ENCODE measurements around the gene HCLS1. TPM values are rescaled to one million over a fixed set of nuclear protein-coding genes. Genes with fewer than 3 reads are reported as not detected.

The HCLS1 gene
- total RNA-seq, 2 experiments from 2014 or later = 249 to 251 TPM

DNA sequence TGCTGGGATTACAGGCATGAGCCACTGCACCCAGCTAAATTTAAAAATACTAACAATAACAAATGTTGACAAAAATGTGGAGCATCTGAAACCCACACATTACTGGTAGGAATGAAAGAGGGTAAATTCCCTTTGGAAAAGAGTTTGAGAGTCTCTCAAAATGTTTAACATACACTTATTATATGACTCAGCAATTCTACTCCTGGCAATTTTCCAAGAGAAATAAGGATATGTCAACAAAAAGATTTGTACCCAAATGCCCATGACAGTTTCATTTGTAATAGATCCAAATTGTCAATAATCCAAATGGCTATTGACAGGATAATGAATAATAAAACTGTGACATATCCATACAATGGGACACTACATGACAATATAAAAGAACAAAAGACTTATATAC lies 9.0 kb downstream of the HCLS1 start:
- no peak for DNase-seq
- Mint-ChIP-seq H3K27ac (no peak overlapping the region), H3K4me3 (no peak overlapping the region), H3K9me3 (no peaks in the 10 kb centered on the region), H3K27me3 (no peaks in the 10 kb centered on the region), H3K36me3 (peaks cover 51% of the 10 kb centered on the region), H3K4me1 (ENCODE audit: low read depth) (peaks cover 47% of the 10 kb centered on the region)
- ChIA-PET CTCF (no interaction called here), POLR2A (no interaction called here)
- intact Hi-C loops (cut with micrococcal nuclease) = no loop called here

GRCh38 chr3:121649645-121650044 lies 11.1 kb downstream of the HCLS1 start:
- Mint-ChIP-seq H3K4me3 (no peak overlapping the region), H3K27me3 (no peaks in the 10 kb centered on the region), H3K27ac (no peak overlapping the region), H3K36me3 (peaks cover 49% of the 10 kb centered on the region), H3K4me1 (ENCODE audit: low read depth) (peaks cover 35% of the 10 kb centered on the region), H3K9me3 (no peaks in the 10 kb centered on the region)
- intact Hi-C loops (cut with micrococcal nuclease) = no loop called here
- CTCF ChIA-PET = no interaction called here
- POLR2A ChIA-PET = no interaction called here
- no peak for DNase-seq

DNA sequence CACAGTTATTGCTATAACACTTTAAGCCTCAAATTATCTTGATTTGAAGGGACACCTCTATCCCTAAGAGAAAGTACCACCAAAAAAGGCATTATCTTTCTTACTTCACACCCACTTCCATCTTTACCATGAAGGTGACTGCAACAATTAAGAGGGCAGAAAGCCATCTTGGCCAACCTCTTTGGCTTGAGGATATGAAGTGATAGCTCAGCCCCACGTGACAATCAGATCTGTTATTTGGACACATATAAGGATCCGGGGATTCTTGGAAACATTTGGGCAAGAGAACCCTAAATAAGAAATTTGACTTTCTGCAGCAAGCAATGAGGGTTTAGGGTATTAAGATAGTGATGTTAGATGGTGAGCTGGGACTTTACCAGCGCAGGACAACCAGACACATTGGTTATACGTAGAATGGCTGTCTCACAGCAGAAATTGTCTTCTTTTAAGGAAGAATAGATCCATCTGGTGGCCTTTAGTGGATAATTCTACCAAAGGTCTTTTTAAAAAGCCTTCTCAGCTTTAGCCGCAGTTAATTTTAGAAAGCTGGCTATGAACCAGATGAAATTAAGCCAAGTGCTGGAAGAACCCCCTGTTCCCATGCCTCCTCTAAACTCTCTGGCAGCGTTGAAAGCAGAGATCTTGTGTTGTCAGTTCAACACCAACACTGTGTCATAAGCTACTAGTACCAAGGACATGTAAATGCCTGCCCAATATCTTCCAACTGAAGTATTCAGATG lies 12.3 kb downstream of the HCLS1 start:
- no peak overlapping the region for H3K4me3 Mint-ChIP-seq
- no peak overlapping the region for H3K27ac Mint-ChIP-seq
- H3K4me1 Mint-ChIP-seq (ENCODE audit: low read depth) = peaks cover 24% of the 10 kb centered on the region
- no peaks in the 10 kb centered on the region for H3K27me3 Mint-ChIP-seq
- no peak for DNase-seq
- no peaks in the 10 kb centered on the region for H3K9me3 Mint-ChIP-seq
- CTCF ChIA-PET = interaction anchor here (1.2 kb wide), 1 partner anchor 103 kb away, joined by 3 read pairs; the partner anchor contains the start of gene POLQ
- POLR2A ChIA-PET = no interaction called here
- peaks cover 56% of the 10 kb centered on the region for H3K36me3 Mint-ChIP-seq
- intact Hi-C loops (cut with micrococcal nuclease) = no loop called here

DNA sequence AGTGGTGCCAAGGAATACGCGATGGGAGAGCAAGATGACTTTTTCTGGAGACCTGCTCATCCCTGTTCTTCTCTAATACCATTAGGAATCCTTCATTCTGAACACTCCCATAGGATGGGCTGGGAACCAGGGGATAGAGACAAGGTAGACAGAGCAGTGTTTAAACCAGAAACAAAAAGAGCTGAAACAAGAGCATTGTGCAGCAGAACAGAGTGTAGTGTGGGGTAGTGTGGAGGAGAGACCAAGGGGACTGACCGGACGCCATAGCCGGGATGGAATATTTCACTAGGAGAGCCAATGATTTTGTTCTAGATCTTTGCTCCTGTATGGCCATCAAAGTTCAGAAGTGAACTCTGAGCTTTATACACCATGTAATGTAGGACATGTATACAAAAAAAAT lies 15.6 kb downstream of the HCLS1 start:
- Mint-ChIP-seq H3K4me1 (ENCODE audit: low read depth) (peaks cover 18% of the 10 kb centered on the region), H3K27ac (no peak overlapping the region), H3K9me3 (no peaks in the 10 kb centered on the region), H3K27me3 (no peaks in the 10 kb centered on the region), H3K36me3 (peaks cover 56% of the 10 kb centered on the region), H3K4me3 (no peak overlapping the region)
- POLR2A ChIA-PET = no interaction called here
- CTCF ChIA-PET = no interaction called here
- no peak for DNase-seq
- intact Hi-C loops (cut with micrococcal nuclease) = no loop called here

- no peak for DNase-seq
- Mint-ChIP-seq H3K4me3 (no peak overlapping the region), H3K4me1 (ENCODE audit: low read depth) (peaks cover 15% of the 10 kb centered on the region), H3K9me3 (no peaks in the 10 kb centered on the region), H3K36me3 (peaks cover 59% of the 10 kb centered on the region), H3K27me3 (no peaks in the 10 kb centered on the region), H3K27ac (peak overlapping the region; percentile 23)
- intact Hi-C loops (cut with micrococcal nuclease) = no loop called here
- ChIA-PET POLR2A (no interaction called here), CTCF (no interaction called here)
Measured at GRCh38 chr3:121642601-121643314, 17.9 kb downstream of the HCLS1 start.

- H3K9me3 Mint-ChIP-seq = no peaks in the 10 kb centered on the region
- intact Hi-C loops (cut with micrococcal nuclease) = no loop called here
- H3K27ac Mint-ChIP-seq = peak overlapping the region; percentile 20
- POLR2A ChIA-PET = interaction anchor here (0.6 kb wide), 1 partner anchor 40 kb away, joined by 3 read pairs; no protein-coding TSS in a partner anchor
- H3K4me3 Mint-ChIP-seq = no peak overlapping the region
- DNase-seq = no peak
- H3K36me3 Mint-ChIP-seq = peaks cover 66% of the 10 kb centered on the region
- CTCF ChIA-PET = no interaction called here
- no peaks in the 10 kb centered on the region for H3K27me3 Mint-ChIP-seq
- H3K4me1 Mint-ChIP-seq (ENCODE audit: low read depth) = peaks cover 15% of the 10 kb centered on the region
Measured at GRCh38 chr3:121641127-121641526, 19.6 kb downstream of the HCLS1 start.

DNA sequence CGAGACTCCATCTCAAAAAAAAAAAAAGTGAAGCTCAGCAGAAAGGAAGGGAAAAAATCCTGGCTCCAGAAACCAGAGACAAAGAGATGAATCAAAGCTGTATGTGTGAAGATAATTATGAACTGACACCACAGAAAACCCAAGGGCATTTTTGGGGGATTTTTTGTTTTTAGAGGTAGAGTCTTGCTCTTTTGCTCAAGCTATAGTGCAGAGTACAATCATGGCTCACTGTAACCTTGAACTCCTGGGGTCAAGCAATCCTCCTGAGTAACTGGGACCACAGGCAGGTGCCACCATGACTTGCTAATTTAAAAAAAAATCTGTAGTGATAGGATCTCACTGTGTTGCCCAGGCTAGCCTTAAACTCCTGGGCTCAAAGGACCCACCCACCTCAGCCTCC lies 22.8 kb downstream of the HCLS1 start:
- DNase-seq = no peak
- H3K27me3 Mint-ChIP-seq = no peaks in the 10 kb centered on the region

DNA sequence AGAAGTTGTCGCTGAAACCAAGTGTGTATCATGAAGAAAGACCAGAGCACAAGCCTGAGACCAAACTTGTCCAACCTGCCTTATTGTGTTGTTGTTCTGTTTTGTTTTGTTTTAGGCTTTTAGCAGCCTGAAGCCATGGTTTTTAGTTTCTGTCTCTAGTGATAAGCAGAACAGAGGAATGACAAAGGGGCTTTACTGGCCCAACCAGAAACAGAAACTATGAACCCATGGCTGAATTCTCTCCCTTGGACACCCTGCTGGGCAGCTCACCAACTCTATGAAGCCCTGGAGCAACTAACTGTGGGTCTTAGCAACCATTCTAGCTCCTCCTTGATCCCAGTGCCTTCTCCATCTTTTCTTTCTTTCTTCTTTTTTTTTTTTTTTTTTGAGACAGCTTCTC lies 30.3 kb downstream of the HCLS1 start:
- no peak overlapping the region for H3K27ac Mint-ChIP-seq
- CTCF ChIA-PET = interaction anchor here (0.6 kb wide), 1 partner anchor 999 kb away, joined by 3 read pairs; no protein-coding TSS in a partner anchor
- intact Hi-C loops (cut with micrococcal nuclease) = no loop called here

More for the DNA sequence above, 22.8 kb downstream of the HCLS1 start:
- ChIA-PET POLR2A (interaction anchor here (0.7 to 0.9 kb wide), 2 partner anchors 23 to 1081 kb away, joined by 6 to 8 read pairs; partner anchors contain the start of gene HCLS1), CTCF (no interaction called here)
- Mint-ChIP-seq H3K36me3 (peaks cover 66% of the 10 kb centered on the region), H3K4me1 (ENCODE audit: low read depth) (peaks cover 15% of the 10 kb centered on the region), H3K4me3 (no peak overlapping the region), H3K9me3 (no peaks in the 10 kb centered on the region), H3K27ac (no peak overlapping the region)
- intact Hi-C loops (cut with micrococcal nuclease) = no loop called here

GRCh38 chr3:121629601-121630000 lies 31.1 kb downstream of the HCLS1 start:
- intact Hi-C loops (cut with micrococcal nuclease) = no loop called here
- H3K4me1 Mint-ChIP-seq (ENCODE audit: low read depth) = no peaks in the 10 kb centered on the region
- H3K4me3 Mint-ChIP-seq = no peak overlapping the region
- ChIA-PET POLR2A (no interaction called here), CTCF (interaction anchor here (0.6 kb wide), 1 partner anchor 1000 kb away, joined by 3 read pairs; no protein-coding TSS in a partner anchor)
- peaks cover 41% of the 10 kb centered on the region for H3K36me3 Mint-ChIP-seq
- DNase-seq = no peak
- H3K27me3 Mint-ChIP-seq = no peaks in the 10 kb centered on the region
- H3K27ac Mint-ChIP-seq = no peak overlapping the region
- H3K9me3 Mint-ChIP-seq = no peaks in the 10 kb centered on the region

More for the DNA sequence above, 30.3 kb downstream of the HCLS1 start:
- Mint-ChIP-seq H3K27me3 (no peaks in the 10 kb centered on the region), H3K9me3 (no peaks in the 10 kb centered on the region), H3K36me3 (peaks cover 46% of the 10 kb centered on the region), H3K4me1 (ENCODE audit: low read depth) (no peaks in the 10 kb centered on the region), H3K4me3 (no peak overlapping the region)
- no peak for DNase-seq
- POLR2A ChIA-PET = interaction anchor here (0.7 to 1.1 kb wide), 2 partner anchors 27 to 155 kb away, joined by 3 read pairs; no protein-coding TSS in a partner anchor

DNA sequence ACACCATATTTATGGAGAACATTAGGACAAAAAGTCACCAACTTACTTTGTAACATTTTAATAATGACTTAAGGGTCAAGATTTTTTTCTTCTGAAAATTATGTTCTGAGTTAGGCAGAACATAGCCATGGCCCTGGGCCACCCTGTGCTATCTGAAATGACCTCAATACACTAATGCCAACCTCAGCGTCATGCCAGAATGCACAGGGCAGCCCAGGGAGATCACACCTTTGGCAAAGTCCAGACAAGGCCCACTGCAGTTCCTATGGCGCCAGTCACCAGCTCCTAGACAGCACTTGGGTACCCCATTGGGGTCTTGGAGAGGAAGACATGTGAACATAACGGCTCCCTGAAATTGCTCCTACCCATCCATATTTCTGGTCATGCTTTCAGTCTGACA lies 33.1 kb downstream of the HCLS1 start:
- Mint-ChIP-seq H3K4me1 (ENCODE audit: low read depth) (no peaks in the 10 kb centered on the region), H3K4me3 (no peak overlapping the region), H3K36me3 (peaks cover 29% of the 10 kb centered on the region), H3K9me3 (no peaks in the 10 kb centered on the region), H3K27ac (no peak overlapping the region), H3K27me3 (no peaks in the 10 kb centered on the region)
- no peak for DNase-seq
- CTCF ChIA-PET = no interaction called here
- POLR2A ChIA-PET = no interaction called here
- intact Hi-C loops (cut with micrococcal nuclease) = no loop called here

DNA sequence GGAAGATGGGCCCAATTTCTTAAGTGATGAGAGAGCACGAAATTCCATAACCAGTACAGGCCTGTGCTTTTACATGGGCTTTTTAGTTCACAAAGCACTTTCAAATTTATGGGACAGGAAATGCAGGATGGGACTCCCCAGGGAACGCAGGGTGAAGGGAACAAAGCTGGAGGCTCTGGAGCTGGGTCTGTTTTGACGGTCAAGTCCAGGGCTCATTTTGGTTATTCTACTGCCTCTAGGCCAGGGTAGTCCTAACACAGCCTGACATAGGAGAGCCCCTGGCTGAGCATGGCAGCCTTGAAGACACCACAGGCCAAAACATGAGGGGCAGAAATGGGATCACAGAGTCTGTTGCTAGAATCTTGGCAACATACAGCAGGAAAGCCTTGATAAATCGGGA lies 33.5 kb downstream of the HCLS1 start:
- Mint-ChIP-seq H3K36me3 (peaks cover 26% of the 10 kb centered on the region), H3K4me3 (no peak overlapping the region), H3K27me3 (no peaks in the 10 kb centered on the region), H3K27ac (no peak overlapping the region), H3K4me1 (ENCODE audit: low read depth) (no peaks in the 10 kb centered on the region), H3K9me3 (no peaks in the 10 kb centered on the region)
- no peak for DNase-seq
- ChIA-PET CTCF (no interaction called here), POLR2A (no interaction called here)
- intact Hi-C loops (cut with micrococcal nuclease) = no loop called here

DNA sequence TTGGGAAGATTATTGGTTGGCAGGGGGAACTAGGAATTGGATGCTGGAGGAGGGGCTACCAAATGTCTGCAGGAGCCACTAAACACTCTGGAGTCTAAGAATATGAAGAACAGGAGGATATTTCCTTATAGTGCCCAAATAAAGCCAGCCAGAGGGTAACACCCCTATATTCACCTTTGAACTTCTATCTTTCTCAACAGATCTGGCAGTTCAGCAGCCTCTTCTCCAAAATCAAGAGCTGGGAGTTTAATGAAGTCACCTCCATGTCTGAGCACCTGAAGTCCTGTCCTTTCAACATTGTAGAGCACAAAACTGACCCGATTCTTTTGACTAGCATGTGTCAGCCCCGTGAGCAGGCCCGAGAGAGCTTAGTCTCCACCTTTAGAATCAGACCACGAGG lies 34.2 kb downstream of the HCLS1 start:
- DNase-seq = no peak
- no peaks in the 10 kb centered on the region for H3K27me3 Mint-ChIP-seq
- no peaks in the 10 kb centered on the region for H3K9me3 Mint-ChIP-seq
- ChIA-PET POLR2A (no interaction called here), CTCF (no interaction called here)
- H3K36me3 Mint-ChIP-seq = peaks cover 20% of the 10 kb centered on the region
- intact Hi-C loops (cut with micrococcal nuclease) = no loop called here
- no peak overlapping the region for H3K27ac Mint-ChIP-seq
- no peak overlapping the region for H3K4me3 Mint-ChIP-seq
- no peaks in the 10 kb centered on the region for H3K4me1 Mint-ChIP-seq (ENCODE audit: low read depth)

Data from activated CD4-positive, alpha-beta memory T cell treated with anti-CD3 and anti-CD28 coated beads for 36 hours (primary cell).